Stomach (tissue), 4 donors: ENCODE measurements around the gene NRG3.

Source experiments
- CTCF ChIP-seq, 7 experiments: fragments of 450-650 bp in 4 of 7; fragments of 200-600 bp in 3 of 7; sonication (generic) in 3 of 7; IDR thresholded peaks; one replicate each; pipeline ENCODE4 v1.5.1; 2016 to 2019; ENCODE audit warnings: antibody characterized with exemption in 7 of 7, control low read depth in 2 of 7, mild to moderate bottlenecking in 1 of 7
- EP300 ChIP-seq: sonication (generic); formaldehyde crosslinking; IDR thresholded peaks from one replicate; pipeline ENCODE4 v1.6.1; 2017; ENCODE audit warnings: antibody characterized with exemption
- POLR2A ChIP-seq, 4 donors: fragments of 450-650 bp; IDR thresholded peaks; one replicate each; pipeline ENCODE4 v1.6.1; 2016; ENCODE audit warnings: antibody characterized with exemption in 4 of 4, control low read depth in 2 of 4, mild to moderate bottlenecking in 1 of 4, moderate library complexity in 1 of 4
- POLR2AphosphoS5 ChIP-seq, 3 donors: sonication (generic); formaldehyde crosslinking; IDR thresholded peaks; one replicate each; pipeline ENCODE4 v1.6.1; 2016; ENCODE audit warnings: antibody characterized with exemption in 3 of 3

- TF ChIP-seq CTCF (IDR thresholded peaks at IDR 0.05) (no peak), EP300 (no peak), POLR2A (IDR thresholded peaks at IDR 0.05) (no peak), POLR2AphosphoS5 (IDR thresholded peaks at IDR 0.05) (no peak)
Observed at GRCh38 chr10:82934429-82934828, 1059.4 kb downstream of the NRG3 start.
